SK-N-SH (cell line): ENCODE measurements around the gene CDHR2. TPM values are rescaled to one million over a fixed set of nuclear protein-coding genes. Genes with fewer than 3 reads are reported as not detected.

ENCODE experiments used
- CTCF ChIA-PET: fragments of 300-600, 350-600 bp; formaldehyde crosslinking; extraction: SDS; loops from one replicate; lab custom pipeline; 2021; lab: Yijun Ruan, JAX
- POLR2A ChIA-PET: fragments of 350-600 bp; sonication (Branson Sonifier 250); formaldehyde crosslinking; extraction: SDS; loops from one replicate; lab custom pipeline; 2020; ENCODE audit warnings: antibody characterized with exemption, inconsistent platforms; lab: Yijun Ruan, JAX
- DNase-seq: peaks from one replicate; pipeline ENCODE4 v3.0.0; 2012
- H2AFZ ChIP-seq: fragments of 200-600 bp; sonication (generic); 2 replicates; pipeline ENCODE4 v1.8.1; 2016; ENCODE audit warnings: antibody characterized with exemption, mild to moderate bottlenecking, low read depth
- H3F3A ChIP-seq: fragments of 200-600 bp; sonication (generic); replicated peaks from 2 replicates; pipeline ENCODE3; 2016; ENCODE audit warnings: antibody characterized with exemption, mild to moderate bottlenecking; ENCODE audit not compliant: insufficient read depth
- H3K27ac ChIP-seq, 2 experiments: fragments of 200-500 bp in 1 of 2; fragments of 200-600 bp in 1 of 2; sonication (Bioruptor generic) in 1 of 2; sonication (generic), shearing (Covaris generic) in 1 of 2; 2 replicates each; pipeline versions ENCODE4 v1.5.1 to v1.6.1; 2014 to 2016; ENCODE audit warnings: low read depth in 2 of 2, inconsistent platforms in 1 of 2, low read length in 1 of 2, mild to moderate bottlenecking in 1 of 2, mixed read lengths in 1 of 2
- H3K27me3 ChIP-seq: fragments of 200-600 bp; sonication (generic), shearing (Covaris generic); 2 replicates; pipeline ENCODE4 v1.6.1; 2016; ENCODE audit warnings: mixed run types; ENCODE audit not compliant: insufficient read depth
- H3K36me3 ChIP-seq, 2 experiments: fragments of 200-500 bp in 1 of 2; fragments of 200-600 bp in 1 of 2; sonication (Bioruptor generic) in 1 of 2; sonication (generic) in 1 of 2; replicated peaks in 1 of 2; 2 replicates each; pipeline versions ENCODE3 to v1.5.1; 2014 to 2016; ENCODE audit warnings: low read length in 1 of 2, mild to moderate bottlenecking in 1 of 2; ENCODE audit not compliant: insufficient read depth in 2 of 2, control insufficient read depth in 1 of 2
- H3K4me1 ChIP-seq, 2 experiments: fragments of 200-500 bp in 1 of 2; fragments of 200-600 bp in 1 of 2; sonication (Bioruptor generic) in 1 of 2; sonication (generic), shearing (Covaris generic) in 1 of 2; 2 replicates each; pipeline versions ENCODE4 v1.5.1 to v1.6.1; 2014 to 2016; ENCODE audit warnings: low read depth in 1 of 2, low read length in 1 of 2, mixed run types in 1 of 2; ENCODE audit not compliant: insufficient read depth in 2 of 2, control insufficient read depth in 1 of 2
- H3K4me2 ChIP-seq: fragments of 200-600 bp; sonication (generic), shearing (Covaris generic); 2 replicates; pipeline ENCODE4 v1.6.1; 2017; ENCODE audit warnings: mixed run types
- H3K4me3 ChIP-seq, 2 experiments: fragments of 200-500 bp in 1 of 2; fragments of 200-600 bp in 1 of 2; sonication (Bioruptor generic) in 1 of 2; sonication (generic), shearing (Covaris generic) in 1 of 2; 2 replicates each; pipeline versions ENCODE4 v1.5.1 to v1.8.1; 2014 to 2016; ENCODE audit warnings: low read depth in 2 of 2, inconsistent platforms in 1 of 2, low read length in 1 of 2, mild to moderate bottlenecking in 1 of 2, mixed read lengths in 1 of 2, moderate library complexity in 1 of 2
- H3K79me2 ChIP-seq: fragments of 200-600 bp; sonication (generic); 2 replicates; pipeline ENCODE4 v1.8.1; 2017; ENCODE audit warnings: mild to moderate bottlenecking; ENCODE audit not compliant: insufficient read depth
- H3K9ac ChIP-seq: fragments of 200-600 bp; sonication (generic); 2 replicates; pipeline ENCODE4 v1.6.1; 2017; ENCODE audit warnings: mixed run types
- H3K9me2 ChIP-seq: fragments of 200-600 bp; sonication (generic); 2 replicates; pipeline ENCODE4 v1.6.1; 2017; ENCODE audit warnings: mixed run types
- H3K9me3 ChIP-seq: fragments of 200-600 bp; sonication (generic); 2 replicates; pipeline ENCODE4 v1.6.1; 2017; ENCODE audit warnings: mixed run types, mild to moderate bottlenecking, moderate library complexity
- H4K20me1 ChIP-seq: fragments of 200-600 bp; sonication (generic); 2 replicates; pipeline ENCODE4 v1.6.1; 2017; ENCODE audit warnings: mild to moderate bottlenecking, mixed run types; ENCODE audit not compliant: insufficient read depth
- ELF1 ChIP-seq: IDR thresholded peaks from 2 replicates; pipeline ENCODE4 v1.4.0; 2012
- EZH2phosphoT487 ChIP-seq: fragments of 200-600 bp; sonication (generic); IDR thresholded peaks from 2 replicates; pipeline ENCODE4 v1.6.1; 2017; ENCODE audit warnings: low read depth, mixed run types, mild to moderate bottlenecking, antibody characterized with exemption, moderate library complexity, borderline replicate concordance
- FOSL2 ChIP-seq: IDR thresholded peaks from 2 replicates; pipeline ENCODE4 v1.4.0; 2012; ENCODE audit warnings: low read depth, mild to moderate bottlenecking, moderate library complexity, borderline replicate concordance
- FOXJ3 ChIP-seq: sonication (generic); formaldehyde crosslinking; IDR thresholded peaks from 2 replicates; pipeline ENCODE4 v1.5.1; 2020; ENCODE audit warnings: mild to moderate bottlenecking, missing genetic modification reagents
- GABPA ChIP-seq: IDR thresholded peaks from 2 replicates; pipeline ENCODE4 v1.4.0; 2012; ENCODE audit warnings: low read depth, mild to moderate bottlenecking
- GATA2 ChIP-seq: sonication (generic); formaldehyde crosslinking; IDR thresholded peaks from 2 replicates; pipeline ENCODE4 v1.5.0; 2020; ENCODE audit warnings: mild to moderate bottlenecking, missing genetic modification reagents
- JUND ChIP-seq: IDR thresholded peaks from 2 replicates; pipeline ENCODE4 v1.4.0; 2012
- NRF1 ChIP-seq: IDR thresholded peaks from 2 replicates; pipeline ENCODE4 v1.6.1; 2012; ENCODE audit warnings: low read depth, mild to moderate bottlenecking, low read length
- RAD21 ChIP-seq: IDR thresholded peaks from 2 replicates; pipeline ENCODE4 v1.6.1; 2012; ENCODE audit warnings: mild to moderate bottlenecking, low read length
- RFX5 ChIP-seq: IDR thresholded peaks from 2 replicates; pipeline ENCODE4 v1.6.1; 2012; ENCODE audit warnings: mild to moderate bottlenecking, improper control_type of control experiment, low read length
- SMC3 ChIP-seq: IDR thresholded peaks from 2 replicates; pipeline ENCODE4 v1.6.1; 2012; ENCODE audit warnings: low read depth, low read length, improper control_type of control experiment
- TCF12 ChIP-seq: IDR thresholded peaks from 2 replicates; pipeline ENCODE4 v1.4.0; 2012
- YY1 ChIP-seq: IDR thresholded peaks from 2 replicates; pipeline ENCODE4 v1.4.0; 2012; ENCODE audit warnings: low read depth, mild to moderate bottlenecking
- WGBS: methylation state at CpG from one replicate; pipeline ENCODE4 v1.1.6; 2017; ENCODE audit warnings: low lambda C conversion rate; 5-methylcytosine and 5-hydroxymethylcytosine counted together
- polyA plus RNA-seq, 3 experiments: library from polyadenylated mRNA; depleted of rRNA; stranded (reverse); fragments of >200 nt; gene quantifications; 2 replicates each; pipeline ENCODE4 v1.2.3, GENCODE V29; 2012
- TF ChIP-seq, protein P1 (sequence below): fragments of 150-350 bp; IDR thresholded peaks from 2 replicates; pipeline ENCODE4 v1.6.1; 2016; ENCODE audit warnings: mild to moderate bottlenecking, low read depth, low read length
- TF ChIP-seq, protein P2 (sequence below): IDR thresholded peaks from 2 replicates; pipeline ENCODE4 v1.6.1; 2012; ENCODE audit warnings: mild to moderate bottlenecking, low read depth, low read length, moderate library complexity
- TF ChIP-seq, protein P3 (sequence below): IDR thresholded peaks from 2 replicates; pipeline ENCODE4 v1.4.0; 2012; ENCODE audit warnings: low read depth, borderline replicate concordance
- TF ChIP-seq, protein P4 (sequence below): IDR thresholded peaks from 2 replicates; pipeline ENCODE4; 2012
- TF ChIP-seq, protein P5 (sequence below): IDR thresholded peaks from 2 replicates; pipeline ENCODE4 v1.4.0; 2012; ENCODE audit warnings: low read depth
- TF ChIP-seq, protein P6 (sequence below): IDR thresholded peaks from 2 replicates; pipeline ENCODE4 v1.4.0; 2012; ENCODE audit warnings: low read depth, borderline replicate concordance

The CDHR2 gene
- polyA plus RNA-seq, 1 of the 3 experiments (the other 2 are of a cell fraction), result not detected

DNA sequence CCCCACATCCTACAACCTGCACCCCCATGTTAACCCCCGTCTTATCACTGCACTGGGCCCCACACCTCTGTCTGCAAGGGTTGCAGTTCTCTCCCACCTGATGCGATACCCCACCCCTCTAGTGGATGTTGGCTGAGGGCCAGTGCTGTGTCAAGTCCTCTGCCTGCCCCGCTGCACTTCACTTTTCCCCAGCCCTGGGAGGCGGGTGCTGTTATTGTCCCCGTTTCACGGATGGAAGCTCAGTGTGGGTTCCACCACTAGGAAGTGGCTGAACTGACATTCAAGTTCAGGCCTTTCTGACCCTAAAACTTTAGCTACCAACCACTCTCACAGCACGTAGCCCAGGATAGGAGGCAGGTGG lies 77.7 kb downstream of the CDHR2 start:
- TF ChIP-seq, protein P1, sequence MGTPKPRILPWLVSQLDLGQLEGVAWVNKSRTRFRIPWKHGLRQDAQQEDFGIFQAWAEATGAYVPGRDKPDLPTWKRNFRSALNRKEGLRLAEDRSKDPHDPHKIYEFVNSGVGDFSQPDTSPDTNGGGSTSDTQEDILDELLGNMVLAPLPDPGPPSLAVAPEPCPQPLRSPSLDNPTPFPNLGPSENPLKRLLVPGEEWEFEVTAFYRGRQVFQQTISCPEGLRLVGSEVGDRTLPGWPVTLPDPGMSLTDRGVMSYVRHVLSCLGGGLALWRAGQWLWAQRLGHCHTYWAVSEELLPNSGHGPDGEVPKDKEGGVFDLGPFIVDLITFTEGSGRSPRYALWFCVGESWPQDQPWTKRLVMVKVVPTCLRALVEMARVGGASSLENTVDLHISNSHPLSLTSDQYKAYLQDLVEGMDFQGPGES, result no peak
- TF ChIP-seq GABPA (no peak), YY1 (no peak), FOSL2 (no peak), ELF1 (no peak), NRF1 (no peak), RAD21 (no peak), TCF12 (no peak), EZH2phosphoT487 (no peak), RFX5 (no peak), GATA2 (CRISPR knock-in tag) (no peak), FOXJ3 (no peak), JUND (no peak), SMC3 (no peak)
- TF ChIP-seq, protein P2, sequence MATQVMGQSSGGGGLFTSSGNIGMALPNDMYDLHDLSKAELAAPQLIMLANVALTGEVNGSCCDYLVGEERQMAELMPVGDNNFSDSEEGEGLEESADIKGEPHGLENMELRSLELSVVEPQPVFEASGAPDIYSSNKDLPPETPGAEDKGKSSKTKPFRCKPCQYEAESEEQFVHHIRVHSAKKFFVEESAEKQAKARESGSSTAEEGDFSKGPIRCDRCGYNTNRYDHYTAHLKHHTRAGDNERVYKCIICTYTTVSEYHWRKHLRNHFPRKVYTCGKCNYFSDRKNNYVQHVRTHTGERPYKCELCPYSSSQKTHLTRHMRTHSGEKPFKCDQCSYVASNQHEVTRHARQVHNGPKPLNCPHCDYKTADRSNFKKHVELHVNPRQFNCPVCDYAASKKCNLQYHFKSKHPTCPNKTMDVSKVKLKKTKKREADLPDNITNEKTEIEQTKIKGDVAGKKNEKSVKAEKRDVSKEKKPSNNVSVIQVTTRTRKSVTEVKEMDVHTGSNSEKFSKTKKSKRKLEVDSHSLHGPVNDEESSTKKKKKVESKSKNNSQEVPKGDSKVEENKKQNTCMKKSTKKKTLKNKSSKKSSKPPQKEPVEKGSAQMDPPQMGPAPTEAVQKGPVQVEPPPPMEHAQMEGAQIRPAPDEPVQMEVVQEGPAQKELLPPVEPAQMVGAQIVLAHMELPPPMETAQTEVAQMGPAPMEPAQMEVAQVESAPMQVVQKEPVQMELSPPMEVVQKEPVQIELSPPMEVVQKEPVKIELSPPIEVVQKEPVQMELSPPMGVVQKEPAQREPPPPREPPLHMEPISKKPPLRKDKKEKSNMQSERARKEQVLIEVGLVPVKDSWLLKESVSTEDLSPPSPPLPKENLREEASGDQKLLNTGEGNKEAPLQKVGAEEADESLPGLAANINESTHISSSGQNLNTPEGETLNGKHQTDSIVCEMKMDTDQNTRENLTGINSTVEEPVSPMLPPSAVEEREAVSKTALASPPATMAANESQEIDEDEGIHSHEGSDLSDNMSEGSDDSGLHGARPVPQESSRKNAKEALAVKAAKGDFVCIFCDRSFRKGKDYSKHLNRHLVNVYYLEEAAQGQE, result no peak
- TF ChIP-seq, protein P3, sequence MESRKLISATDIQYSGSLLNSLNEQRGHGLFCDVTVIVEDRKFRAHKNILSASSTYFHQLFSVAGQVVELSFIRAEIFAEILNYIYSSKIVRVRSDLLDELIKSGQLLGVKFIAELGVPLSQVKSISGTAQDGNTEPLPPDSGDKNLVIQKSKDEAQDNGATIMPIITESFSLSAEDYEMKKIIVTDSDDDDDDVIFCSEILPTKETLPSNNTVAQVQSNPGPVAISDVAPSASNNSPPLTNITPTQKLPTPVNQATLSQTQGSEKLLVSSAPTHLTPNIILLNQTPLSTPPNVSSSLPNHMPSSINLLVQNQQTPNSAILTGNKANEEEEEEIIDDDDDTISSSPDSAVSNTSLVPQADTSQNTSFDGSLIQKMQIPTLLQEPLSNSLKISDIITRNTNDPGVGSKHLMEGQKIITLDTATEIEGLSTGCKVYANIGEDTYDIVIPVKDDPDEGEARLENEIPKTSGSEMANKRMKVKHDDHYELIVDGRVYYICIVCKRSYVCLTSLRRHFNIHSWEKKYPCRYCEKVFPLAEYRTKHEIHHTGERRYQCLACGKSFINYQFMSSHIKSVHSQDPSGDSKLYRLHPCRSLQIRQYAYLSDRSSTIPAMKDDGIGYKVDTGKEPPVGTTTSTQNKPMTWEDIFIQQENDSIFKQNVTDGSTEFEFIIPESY, result no peak
- TF ChIP-seq, protein P4, sequence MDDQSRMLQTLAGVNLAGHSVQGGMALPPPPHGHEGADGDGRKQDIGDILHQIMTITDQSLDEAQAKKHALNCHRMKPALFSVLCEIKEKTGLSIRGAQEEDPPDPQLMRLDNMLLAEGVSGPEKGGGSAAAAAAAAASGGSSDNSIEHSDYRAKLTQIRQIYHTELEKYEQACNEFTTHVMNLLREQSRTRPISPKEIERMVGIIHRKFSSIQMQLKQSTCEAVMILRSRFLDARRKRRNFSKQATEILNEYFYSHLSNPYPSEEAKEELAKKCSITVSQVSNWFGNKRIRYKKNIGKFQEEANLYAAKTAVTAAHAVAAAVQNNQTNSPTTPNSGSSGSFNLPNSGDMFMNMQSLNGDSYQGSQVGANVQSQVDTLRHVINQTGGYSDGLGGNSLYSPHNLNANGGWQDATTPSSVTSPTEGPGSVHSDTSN, result no peak
- TF ChIP-seq, protein P5, sequence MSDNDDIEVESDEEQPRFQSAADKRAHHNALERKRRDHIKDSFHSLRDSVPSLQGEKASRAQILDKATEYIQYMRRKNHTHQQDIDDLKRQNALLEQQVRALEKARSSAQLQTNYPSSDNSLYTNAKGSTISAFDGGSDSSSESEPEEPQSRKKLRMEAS, result no peak
- TF ChIP-seq, protein P6, sequence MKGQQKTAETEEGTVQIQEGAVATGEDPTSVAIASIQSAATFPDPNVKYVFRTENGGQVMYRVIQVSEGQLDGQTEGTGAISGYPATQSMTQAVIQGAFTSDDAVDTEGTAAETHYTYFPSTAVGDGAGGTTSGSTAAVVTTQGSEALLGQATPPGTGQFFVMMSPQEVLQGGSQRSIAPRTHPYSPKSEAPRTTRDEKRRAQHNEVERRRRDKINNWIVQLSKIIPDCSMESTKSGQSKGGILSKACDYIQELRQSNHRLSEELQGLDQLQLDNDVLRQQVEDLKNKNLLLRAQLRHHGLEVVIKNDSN, result no peak
- TF ChIP-seq, all 33 proteins: peak for 0
- Histone ChIP-seq H3K9ac (no peak overlapping the region), H3K79me2 (no peaks in the 10 kb centered on the region), H3K9me3 (no peaks in the 10 kb centered on the region), H3F3A (no peaks in the 10 kb centered on the region), H3K9me2 (no peaks in the 10 kb centered on the region), H3K27me3 (peaks cover 22% of the 10 kb centered on the region; the same call in 1 of the 2 replicates), H3K4me1 (peaks cover 0 to 10% of the 10 kb centered on the region in 2 experiments; a peak in 1 of 4 replicates), H2AFZ (no peak overlapping the region), H3K36me3 (no peaks in the 10 kb centered on the region), H3K27ac (no peak overlapping the region), H4K20me1 (no peaks in the 10 kb centered on the region), H3K4me2 (no peak overlapping the region), H3K4me3 (no peak overlapping the region)
- ChIA-PET CTCF (interaction anchor here (0.6 kb wide), 1 partner anchor 32 kb away, joined by 3 read pairs; no protein-coding TSS in a partner anchor), POLR2A (no interaction called here)
- 83% methylated on average over 7 of the region's 7 CpGs for WGBS
- no peak for DNase-seq
